Progenitor cell of endocrine pancreas (in vitro differentiated cells): ENCODE data around the gene F2RL3. TPM values are rescaled to one million over a fixed set of nuclear protein-coding genes. Genes with fewer than 3 reads are reported as not detected.

Experiments
- DNase-seq: peaks from one replicate; pipeline ENCODE4 v3.0.0; 2021; ENCODE audit warnings: low spot score; ENCODE audit not compliant: unreplicated experiment
- H3K27ac Mint-ChIP-seq: 2 replicates; pipeline ENCODE4 v1.8.0; 2021; ENCODE audit warnings: mild to moderate bottlenecking, moderate library complexity, mixed read lengths
- H3K27me3 Mint-ChIP-seq: 2 replicates; pipeline ENCODE4 v1.8.0; 2021; ENCODE audit warnings: mixed read lengths
- H3K36me3 Mint-ChIP-seq: 2 replicates; pipeline ENCODE4 v1.8.0; 2022; ENCODE audit warnings: mixed read lengths; ENCODE audit not compliant: insufficient read depth
- H3K4me1 Mint-ChIP-seq: 2 replicates; pipeline ENCODE4 v1.8.0; 2021; ENCODE audit warnings: low read depth, mixed read lengths
- H3K4me3 Mint-ChIP-seq: 2 replicates; pipeline ENCODE4 v1.8.0; 2021; ENCODE audit warnings: low read depth, mild to moderate bottlenecking, moderate library complexity, mixed read lengths
- H3K9me3 Mint-ChIP-seq: 2 replicates; pipeline ENCODE4 v1.8.0; 2021; ENCODE audit warnings: low read depth, mixed read lengths
- total RNA-seq: library from RNA; stranded (reverse); gene quantifications from 2 replicates; pipeline ENCODE4 v1.2.1, GENCODE V29; 2021
- TF ChIP-seq, protein P1 (sequence below): fragments of 200-600 bp; sonication (generic); IDR thresholded peaks from one replicate; pipeline ENCODE4 v1.5.0; 2021; ENCODE audit warnings: antibody characterized with exemption, mild to moderate bottlenecking; ENCODE audit not compliant: unreplicated experiment

F2RL3 gene
- total RNA-seq, 1 donor from 2014 or later = not detected

DNA sequence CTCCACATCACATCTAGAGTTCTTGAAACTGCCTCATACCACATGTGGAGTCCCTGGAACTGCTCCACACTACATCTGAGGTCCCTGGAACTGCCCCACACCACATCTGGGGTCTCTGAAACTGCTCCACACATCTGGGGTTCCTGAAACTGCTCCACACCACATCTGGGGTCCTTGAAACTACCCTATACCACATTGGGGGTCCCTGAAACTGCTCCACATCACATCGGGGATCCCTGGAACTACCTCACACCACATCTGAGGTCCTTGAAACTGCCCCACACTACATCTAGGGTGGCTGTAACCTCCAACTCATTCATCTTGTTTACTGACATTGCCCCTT lies 33.8 kb downstream of the F2RL3 start:
- Mint-ChIP-seq H3K9me3 (peaks cover 7% of the 10 kb centered on the region), H3K36me3 (peaks cover 27% of the 10 kb centered on the region), H3K4me1 (no peaks in the 10 kb centered on the region), H3K27ac (no peak overlapping the region), H3K27me3 (no peaks in the 10 kb centered on the region), H3K4me3 (no peak overlapping the region)
- TF ChIP-seq, protein P1, sequence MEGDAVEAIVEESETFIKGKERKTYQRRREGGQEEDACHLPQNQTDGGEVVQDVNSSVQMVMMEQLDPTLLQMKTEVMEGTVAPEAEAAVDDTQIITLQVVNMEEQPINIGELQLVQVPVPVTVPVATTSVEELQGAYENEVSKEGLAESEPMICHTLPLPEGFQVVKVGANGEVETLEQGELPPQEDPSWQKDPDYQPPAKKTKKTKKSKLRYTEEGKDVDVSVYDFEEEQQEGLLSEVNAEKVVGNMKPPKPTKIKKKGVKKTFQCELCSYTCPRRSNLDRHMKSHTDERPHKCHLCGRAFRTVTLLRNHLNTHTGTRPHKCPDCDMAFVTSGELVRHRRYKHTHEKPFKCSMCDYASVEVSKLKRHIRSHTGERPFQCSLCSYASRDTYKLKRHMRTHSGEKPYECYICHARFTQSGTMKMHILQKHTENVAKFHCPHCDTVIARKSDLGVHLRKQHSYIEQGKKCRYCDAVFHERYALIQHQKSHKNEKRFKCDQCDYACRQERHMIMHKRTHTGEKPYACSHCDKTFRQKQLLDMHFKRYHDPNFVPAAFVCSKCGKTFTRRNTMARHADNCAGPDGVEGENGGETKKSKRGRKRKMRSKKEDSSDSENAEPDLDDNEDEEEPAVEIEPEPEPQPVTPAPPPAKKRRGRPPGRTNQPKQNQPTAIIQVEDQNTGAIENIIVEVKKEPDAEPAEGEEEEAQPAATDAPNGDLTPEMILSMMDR = no peak
- no peak for DNase-seq

DNA sequence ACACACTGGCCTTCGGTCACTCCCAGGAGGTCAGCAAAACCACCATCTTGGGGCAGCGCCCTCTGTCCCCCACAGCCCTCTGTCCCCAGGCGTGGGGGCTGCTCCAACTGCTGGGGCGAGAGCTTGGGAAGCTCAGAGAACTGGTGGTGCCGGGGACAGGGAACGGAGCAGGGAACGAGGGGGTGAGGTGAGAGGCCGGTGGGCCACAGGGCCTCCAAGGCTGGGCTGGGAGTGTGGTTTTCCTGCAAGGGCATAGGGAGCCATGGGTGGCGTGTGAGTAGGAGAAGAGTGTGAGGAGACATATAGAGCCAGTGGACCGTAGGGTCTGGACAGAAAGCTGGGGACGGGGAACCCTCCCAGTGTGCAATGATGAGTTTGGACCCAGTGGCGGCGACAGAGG lies 34.1 kb downstream of the F2RL3 start:
- Mint-ChIP-seq H3K4me3 (no peak overlapping the region), H3K27ac (no peak overlapping the region), H3K36me3 (peaks cover 28% of the 10 kb centered on the region), H3K27me3 (no peaks in the 10 kb centered on the region), H3K9me3 (peaks cover 7% of the 10 kb centered on the region), H3K4me1 (no peaks in the 10 kb centered on the region)
- no peak for DNase-seq
- TF ChIP-seq, protein P1 = no peak

DNA sequence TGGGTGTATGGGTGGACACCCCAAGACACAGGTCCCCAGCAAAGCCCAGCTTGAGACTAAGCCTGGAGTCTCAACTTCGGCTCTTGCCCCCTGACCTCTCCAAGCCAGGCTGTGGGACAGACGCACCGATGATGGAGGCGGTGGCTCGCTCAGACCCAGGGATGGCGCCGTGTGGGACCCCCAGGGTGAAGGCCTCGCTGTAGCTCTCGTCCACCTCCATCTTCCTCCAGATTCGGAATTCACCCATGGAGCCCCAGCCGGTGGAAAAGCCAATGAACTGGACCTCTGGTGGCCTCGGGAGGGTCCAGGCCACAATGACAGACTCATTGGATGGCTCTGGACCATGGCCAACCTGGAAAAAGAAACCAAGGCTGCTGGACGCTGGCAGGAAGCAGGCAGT lies 39.1 kb downstream of the F2RL3 start:
- Mint-ChIP-seq H3K27ac (no peak overlapping the region), H3K9me3 (peaks cover 7% of the 10 kb centered on the region), H3K4me3 (no peak overlapping the region), H3K4me1 (no peaks in the 10 kb centered on the region), H3K36me3 (peaks cover 30% of the 10 kb centered on the region), H3K27me3 (no peaks in the 10 kb centered on the region)
- TF ChIP-seq, protein P1 = no peak
- no peak for DNase-seq

DNA sequence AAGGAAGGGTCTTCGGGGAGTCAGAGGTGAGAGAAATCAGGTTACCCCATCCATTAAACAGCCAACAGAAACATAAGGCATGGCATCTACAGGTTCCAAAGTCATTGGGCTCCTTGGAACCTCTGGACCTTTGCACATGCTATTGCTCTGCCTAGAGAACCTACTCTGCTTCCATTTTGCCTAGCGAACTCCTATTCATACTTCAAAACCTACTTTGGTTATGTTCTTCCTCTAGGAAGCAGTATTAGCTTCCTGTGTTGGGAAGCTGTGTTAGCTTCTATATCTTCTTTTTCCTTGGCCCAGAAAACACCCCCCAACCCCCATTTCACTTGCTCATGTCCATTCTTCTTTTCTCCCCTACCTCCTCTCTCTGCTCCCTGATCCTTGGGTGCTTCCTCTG lies 39.6 kb downstream of the F2RL3 start:
- Mint-ChIP-seq H3K36me3 (peaks cover 28% of the 10 kb centered on the region), H3K27me3 (no peaks in the 10 kb centered on the region), H3K9me3 (peaks cover 9% of the 10 kb centered on the region), H3K4me1 (no peaks in the 10 kb centered on the region), H3K4me3 (no peak overlapping the region), H3K27ac (no peak overlapping the region)
- TF ChIP-seq, protein P1 = no peak
- no peak for DNase-seq

DNA sequence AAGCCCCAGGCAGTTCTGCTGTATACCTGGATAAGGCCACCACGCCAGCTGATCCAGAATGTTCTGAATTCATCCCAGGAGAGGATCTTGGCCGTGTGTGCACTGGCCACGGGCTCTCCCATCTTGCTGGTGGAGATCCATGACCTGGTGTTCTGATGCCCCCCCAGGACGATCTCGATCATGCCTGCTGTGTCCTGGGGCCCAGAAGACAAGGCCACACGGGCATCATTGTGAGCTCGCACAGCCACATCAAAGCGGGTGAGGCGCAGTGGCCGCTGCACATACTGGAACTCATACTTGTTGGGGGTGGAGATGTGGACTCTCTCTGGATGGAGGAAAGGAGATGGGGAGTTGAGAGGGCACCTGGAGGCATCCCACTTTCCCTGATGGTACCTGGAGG lies 40.1 kb downstream of the F2RL3 start:
- Mint-ChIP-seq H3K36me3 (peaks cover 33% of the 10 kb centered on the region), H3K4me1 (no peaks in the 10 kb centered on the region), H3K27me3 (no peaks in the 10 kb centered on the region), H3K4me3 (no peak overlapping the region), H3K27ac (no peak overlapping the region), H3K9me3 (peaks cover 13% of the 10 kb centered on the region)
- no peak for DNase-seq
- TF ChIP-seq, protein P1 = no peak

DNA sequence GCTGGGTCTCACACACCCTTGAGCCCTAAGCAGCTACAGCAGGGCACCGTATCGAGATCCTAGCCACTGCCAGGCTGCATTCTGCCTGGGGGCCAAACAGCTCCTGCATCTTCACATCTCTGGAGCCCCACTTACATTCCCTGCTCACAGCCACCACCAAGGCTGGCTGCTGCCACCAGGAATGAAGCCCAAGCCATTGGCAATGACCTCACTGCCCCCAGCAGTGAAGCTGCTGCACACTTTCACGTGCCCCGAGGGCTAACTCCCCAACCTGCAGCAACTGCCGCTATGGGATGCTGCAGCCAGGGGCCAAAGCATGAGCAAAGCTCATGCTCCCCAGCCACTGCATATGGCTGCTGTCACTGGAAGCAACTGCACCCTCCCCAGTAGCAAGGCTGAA lies 42.0 kb downstream of the F2RL3 start:
- no peak for DNase-seq
- Mint-ChIP-seq H3K4me3 (no peak overlapping the region), H3K27me3 (no peaks in the 10 kb centered on the region), H3K4me1 (no peaks in the 10 kb centered on the region), H3K27ac (no peak overlapping the region), H3K9me3 (peaks cover 23% of the 10 kb centered on the region), H3K36me3 (peaks cover 39% of the 10 kb centered on the region)
- TF ChIP-seq, protein P1 = no peak
